HG03108 (cell line): ENCODE results near the gene BARHL2.

Source experiments
- ATAC-seq: cut with Tn5 transposase; IDR thresholded peaks from one replicate; pipeline ENCODE4 v1.9.1; 2021; ENCODE audit warnings: moderate library complexity; ENCODE audit not compliant: unreplicated experiment

Gene BARHL2

DNA sequence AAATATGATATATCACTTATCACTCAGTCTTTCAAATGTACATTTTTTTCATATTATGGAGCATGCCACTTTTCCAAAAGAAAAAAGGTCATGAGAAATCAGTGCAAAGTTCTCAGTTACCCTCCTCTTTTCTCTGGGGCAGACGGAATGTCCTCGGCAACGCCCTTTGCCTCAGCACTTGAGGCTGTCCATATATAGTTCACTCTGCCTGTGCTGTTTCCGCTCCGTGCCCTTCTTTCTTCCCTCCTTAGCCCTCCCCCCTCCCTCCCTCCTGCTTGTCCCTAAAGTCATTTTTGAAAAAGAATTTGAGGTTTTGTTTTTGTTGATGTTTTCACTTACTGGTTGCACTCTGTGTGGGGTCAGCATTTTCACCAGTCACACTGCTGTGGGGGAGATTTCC is 5.4 kb downstream of the BARHL2 start:
- ATAC-seq, result no peak

DNA sequence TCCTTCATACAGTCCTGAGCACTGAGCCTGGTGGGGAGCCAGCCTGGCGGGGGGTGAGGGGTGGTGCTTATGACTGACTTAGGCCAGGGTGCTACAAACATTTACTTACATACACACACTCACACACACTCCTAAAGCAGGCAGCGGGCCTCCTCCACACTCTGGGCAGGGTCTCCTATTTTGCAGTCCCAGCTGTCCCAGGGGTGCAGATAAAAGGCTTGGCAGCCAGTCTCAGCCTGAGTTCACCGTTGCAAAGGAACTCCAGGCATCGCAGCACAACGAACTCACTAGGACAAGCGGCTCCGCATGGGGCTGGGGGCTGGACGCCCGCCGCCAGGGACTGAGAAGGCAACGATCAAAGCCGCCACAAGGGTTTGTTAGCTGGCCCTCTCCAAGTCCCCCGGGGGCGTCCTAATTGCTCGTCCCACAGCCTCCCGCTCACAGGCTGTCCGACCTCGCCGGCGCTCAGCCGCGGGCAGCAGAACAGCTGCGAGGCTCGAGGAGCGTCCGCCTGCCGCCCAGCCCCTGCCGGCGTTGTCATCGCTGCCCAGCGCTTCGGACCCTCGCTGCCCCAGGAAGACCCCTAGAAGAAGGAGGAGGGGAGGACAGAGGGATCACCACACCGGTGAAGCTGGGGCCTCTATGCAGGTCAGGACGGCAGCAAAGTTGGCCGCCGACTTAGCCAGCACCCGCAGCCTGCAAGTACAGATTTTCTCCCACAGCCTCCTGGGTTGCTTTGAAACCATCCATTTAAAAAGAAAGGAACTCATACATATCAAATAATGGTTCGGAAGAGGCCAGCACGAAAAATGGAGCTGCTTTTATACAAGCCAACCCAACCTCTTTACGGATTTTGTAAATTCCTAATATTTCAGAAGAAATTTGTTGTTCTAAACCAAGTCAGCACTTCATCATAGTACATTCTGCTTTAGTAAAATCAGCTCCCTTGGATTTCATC is 6.2 kb downstream of the BARHL2 start:
- no peak for ATAC-seq

DNA sequence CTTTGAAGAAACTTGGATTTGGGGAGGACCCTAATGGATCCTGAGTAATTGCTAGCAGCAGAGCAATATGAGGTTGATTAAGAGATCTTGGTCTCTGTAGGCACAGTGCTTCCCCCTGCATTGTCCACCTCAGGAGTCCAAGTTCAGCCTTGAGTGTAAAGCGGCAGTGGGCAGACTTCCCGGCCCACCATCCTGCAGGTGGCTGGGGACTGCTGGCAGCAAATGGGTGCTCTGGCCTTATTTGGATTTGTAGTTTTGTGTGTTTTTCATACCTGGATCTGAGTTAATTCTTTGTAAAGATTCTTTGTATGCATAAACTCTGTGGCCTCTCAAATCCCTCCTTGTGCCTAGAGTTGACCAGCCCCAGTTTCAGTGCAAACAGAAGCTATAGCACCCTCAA is 7.6 kb downstream of the BARHL2 start:
- ATAC-seq, result no peak

DNA sequence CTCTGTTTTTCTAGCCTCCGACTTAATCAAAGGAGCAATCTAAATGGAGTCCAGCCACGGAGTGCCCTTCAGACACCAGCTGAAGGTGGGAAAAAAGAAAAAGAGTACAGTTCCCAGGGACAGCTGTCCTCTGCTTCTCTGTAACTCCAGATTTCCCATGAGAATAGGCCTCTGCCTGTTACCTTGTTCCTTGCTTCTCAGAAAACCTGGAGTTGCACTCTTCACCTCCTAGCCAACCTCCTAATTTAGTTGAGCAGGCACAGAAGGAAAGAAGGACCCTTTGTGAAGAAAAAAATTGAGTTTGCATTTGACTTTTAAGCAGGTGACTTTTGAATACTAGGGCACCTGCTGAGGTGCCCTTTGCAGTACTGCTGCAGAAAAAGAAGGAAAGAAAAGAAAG is 8.3 kb downstream of the BARHL2 start:
- ATAC-seq, result no peak

DNA sequence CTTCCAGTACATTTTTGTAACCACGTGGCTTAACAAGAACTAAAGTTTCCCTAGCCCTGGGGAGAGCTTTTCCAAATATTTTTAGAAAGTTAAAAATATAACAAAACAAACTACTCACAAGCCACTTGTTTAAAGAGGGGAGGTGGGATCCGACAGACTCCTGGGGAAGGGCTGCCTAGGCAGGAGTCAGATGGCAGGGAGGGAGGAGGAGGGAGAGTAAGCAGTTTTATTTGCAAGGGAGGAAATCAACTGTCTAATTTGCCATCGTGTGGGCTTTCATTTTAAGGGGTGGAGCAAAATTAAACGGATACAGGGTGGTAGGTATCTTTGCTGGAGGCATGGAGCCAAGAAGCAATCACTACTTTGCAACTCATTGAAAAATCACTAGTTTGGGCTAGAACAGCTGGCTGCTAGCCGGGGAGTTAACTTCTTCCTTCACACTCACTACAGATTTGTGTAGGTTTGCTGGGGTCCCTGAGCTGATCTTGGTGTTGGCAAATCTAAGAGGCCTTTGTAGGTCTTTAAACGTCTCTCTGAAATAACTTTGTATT is 8.8 kb downstream of the BARHL2 start:
- ATAC-seq, result no peak

DNA sequence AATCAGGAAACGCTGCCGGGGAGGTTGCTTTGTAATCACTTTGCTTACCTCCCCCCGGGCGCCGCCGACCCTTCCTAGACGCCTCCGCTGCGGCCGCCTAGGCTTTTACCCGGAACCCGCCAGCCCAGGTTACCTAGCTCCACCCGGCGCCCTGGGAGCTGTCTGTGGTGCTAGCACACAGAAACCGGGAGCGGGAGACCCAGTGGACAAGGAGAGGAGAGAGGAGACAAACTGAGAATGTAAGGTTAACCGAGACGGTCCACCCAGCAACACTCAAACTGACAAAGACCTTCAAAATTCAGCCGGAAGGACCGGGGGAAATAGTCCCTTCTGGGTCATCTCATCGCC is 9.8 kb downstream of the BARHL2 start:
- no peak for ATAC-seq

DNA sequence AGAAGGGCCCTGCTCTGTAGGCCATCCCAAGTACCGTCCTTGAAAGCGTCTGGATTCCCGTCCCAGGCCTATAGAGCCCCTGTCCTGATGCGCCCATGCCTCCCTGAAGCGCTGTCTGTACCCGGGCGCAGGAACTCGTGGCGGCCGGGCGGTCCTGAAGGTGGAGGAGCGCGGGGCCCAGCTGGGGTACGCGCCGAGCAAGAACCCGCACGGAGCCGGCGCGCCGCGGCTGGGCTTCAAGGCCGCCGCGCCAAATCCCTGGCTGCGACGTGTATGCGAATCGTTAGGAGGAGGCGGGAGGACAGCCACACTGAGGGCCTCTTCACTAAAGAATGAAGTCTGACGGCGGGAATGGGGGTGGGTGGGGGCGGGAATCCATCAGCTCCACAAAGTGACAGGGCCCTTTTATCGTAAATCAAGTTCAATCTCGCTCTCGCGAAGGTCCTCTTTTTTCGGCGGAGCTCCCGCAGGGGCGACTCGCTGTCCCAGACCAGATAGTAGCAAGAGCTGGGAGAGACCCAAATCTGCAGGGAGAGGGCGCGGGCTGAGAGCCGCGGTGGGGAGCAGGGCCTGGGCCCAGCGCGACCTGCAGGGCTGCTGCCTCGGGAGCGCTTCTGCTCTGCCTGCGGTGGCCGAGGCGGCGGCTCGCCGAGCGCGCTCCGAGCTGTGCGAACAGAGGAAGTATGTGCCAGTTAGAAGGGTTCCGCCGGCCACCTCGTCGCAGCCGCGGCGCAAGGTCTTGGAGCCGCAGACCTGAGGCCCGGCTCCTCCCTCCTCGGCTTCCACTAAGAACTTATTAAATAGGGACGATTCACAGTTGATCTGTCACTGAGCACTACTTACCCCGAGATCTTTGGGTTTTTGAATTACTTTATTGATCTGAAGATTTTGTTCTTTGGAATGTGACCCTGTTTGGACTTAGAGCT is 10.4 kb downstream of the BARHL2 start:
- no peak for ATAC-seq

DNA sequence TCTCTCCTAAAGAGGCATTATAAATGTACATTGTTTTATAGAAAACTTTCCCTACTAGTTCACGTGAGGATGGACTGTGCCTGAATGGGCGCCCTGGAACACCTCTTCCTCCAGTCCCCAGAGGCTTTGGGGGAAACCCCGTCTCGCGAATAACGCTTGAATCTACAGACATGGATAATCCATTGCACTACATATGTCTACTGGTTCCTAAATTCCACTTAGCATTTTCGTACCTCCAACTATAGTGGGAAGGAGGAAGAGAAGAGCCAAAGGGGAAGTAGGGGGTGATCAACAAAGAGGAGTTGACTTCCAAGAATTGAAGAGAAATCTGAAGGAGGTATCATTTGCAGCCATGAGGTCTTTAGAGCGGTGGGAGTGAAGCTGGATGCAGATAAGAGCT is 11.1 kb downstream of the BARHL2 start:
- ATAC-seq, result no peak

DNA sequence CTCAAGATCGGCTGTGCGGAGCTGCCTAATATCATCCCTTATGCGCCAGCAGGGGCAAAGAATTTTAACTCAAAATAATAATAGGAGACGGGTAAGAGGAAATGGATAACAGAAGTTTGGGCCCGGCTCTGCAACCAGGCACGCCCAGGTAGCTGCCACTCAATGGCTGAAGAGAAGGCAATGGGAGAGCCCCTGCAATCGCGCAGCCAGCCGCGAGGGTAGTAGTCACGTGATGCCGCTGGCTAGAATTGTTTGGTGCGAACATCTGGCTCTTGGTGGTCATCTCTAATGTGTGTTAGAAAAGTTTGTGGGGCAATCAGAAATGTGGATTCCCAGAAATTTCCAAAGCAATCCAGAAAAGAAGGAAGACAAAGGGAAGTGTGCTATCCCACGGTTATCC is 12.3 kb downstream of the BARHL2 start:
- no peak for ATAC-seq

DNA sequence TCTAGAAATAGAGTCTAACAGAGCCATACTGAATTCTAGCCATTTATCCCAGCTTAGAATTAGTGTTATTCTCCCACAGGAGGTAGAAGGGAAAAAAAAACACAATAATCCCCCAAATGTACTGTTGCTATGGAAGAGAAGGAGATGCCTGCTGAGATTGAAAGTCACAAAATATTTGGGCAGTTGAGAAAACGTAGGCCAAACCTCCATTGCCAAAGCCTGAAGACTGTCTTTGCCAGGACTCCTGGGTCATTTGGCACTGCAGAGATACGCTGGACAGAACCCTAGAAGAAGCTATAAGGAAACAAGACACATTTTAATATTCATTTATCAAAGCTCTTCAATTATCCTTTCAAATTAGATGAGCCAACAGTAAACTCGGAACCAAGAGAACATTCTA is 22.3 kb downstream of the BARHL2 start:
- ATAC-seq, result no peak

DNA sequence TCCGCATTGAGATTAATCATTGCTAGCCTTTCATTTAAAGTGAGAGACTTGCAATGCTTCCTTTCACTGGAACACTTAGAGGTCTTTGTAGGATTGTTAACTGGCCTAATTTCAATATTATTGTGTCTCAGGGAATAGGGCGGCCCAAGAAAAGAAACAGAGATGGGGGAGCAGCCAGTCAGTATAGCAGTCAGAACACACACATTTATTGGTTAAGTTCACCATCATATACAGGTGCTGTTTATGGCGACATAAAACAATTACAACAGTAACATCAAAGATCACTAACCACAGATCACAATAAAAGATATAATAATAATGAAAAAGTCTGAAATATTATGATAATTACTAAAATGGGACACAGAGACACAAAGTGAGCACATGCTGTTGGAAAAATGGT is 29.4 kb downstream of the BARHL2 start:
- ATAC-seq, result no peak

DNA sequence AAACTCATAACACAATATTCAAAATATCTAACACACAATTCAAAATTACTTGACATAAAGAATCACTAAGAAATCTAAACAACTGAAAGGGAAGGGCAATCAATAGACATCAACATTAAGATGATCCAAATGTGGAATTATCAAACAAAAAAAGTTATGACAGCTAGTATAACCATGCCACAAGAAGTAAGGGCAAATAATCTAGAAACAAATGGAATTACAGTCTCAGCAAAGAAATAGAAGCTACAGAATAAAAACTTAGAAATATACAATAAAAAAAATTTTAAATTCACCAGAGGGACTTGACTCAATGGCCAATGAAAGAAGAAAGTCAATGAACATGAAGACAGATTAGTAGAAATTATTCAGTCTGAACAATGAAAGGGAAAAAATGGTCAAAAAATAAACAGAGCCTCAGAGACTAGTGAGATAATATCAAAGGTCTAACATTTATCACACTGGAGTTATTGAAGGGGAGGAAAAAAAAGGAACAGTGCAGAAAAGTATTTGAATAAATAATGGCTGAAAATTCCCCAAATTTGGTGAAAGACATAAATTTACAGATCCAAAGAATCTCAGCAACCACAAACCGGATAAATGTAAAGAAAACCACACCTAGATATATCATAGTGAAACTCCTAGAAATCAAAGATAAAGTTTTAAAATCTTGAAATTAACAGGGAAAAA is 41.8 kb downstream of the BARHL2 start:
- ATAC-seq, result no peak

DNA sequence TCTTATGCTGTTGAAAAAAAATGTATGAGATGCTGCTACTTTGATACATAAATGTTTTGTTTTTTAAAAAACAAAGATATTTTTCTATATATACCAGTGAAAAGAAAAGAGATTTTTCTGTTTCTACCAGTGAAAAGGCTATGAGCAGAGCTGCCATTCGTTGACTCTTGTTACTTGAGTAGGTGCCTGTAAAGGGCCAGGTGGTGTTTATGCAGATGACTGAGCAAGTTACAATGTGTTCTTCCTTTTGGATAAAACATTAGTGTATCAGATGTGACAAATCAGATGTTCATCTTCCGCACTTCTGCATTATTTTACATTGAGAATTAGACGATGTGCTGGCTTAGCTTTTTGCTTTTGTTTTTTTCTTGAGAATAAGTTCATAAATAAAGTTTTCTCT is 45.4 kb downstream of the BARHL2 start:
- ATAC-seq, result no peak

DNA sequence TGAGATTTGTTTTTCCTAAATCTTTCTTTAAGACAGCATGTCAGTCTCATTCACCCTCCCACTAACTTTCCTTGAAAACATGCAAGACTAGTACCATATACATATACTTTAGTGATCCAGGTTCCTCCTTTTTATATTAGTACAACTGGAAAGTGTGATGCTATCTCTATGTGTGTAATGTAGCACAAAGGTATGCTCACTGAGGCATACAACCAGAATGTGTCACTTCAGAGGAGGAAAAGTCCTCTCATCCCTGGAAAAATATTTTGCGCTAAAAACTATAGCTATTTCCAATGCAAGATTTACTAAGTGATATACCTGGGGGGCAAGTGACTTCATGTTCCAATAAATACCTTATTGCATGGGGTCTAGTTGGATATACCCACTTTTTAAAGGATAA is 45.9 kb downstream of the BARHL2 start:
- no peak for ATAC-seq
